ENCODE measurements around the gene CYTH4.

The CYTH4 gene

GRCh38 chr22:37292641-37293040 lies 10.3 kb downstream of the CYTH4 start:
- DNase-seq = no peak

DNA sequence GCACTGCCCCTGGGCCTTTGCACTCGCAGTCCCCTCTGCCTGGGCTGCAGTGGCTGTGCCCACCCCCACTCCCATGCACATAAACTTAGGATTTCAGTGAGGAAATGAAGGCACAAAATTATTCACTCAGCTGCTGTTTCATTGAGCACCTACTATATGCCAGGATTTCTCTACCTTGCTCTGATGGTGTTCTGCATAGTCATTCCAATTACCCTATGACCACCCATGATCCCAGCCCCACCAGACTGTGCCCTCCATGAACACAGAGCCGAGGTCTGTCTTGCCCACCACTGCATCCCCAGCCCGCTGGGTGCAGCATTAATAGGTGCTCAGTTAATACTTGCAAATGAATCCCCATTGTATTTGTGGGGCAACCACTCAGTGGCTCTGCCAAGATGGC lies 10.9 kb downstream of the CYTH4 start:
- DNase-seq = no peak

DNA sequence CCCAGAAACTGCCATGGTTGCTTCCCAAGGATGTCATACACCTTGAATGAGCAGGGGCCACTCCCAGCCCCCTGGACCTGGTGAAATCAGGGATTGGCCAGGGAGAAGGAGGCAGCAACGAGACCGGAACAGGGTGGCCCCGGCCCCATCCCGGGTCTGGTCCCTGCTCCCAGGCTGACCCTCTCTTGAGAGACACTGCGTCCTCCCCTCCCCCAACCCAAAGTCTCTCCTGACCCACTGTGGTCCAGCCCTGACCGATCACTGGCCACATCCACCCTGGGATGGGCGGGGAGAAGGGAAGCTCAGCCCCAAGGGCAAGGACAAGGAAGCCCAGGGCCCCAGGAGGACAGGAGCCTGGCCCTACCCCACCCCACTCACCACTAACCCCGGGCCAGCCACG lies 12.4 kb downstream of the CYTH4 start:
- DNase-seq = no peak

DNA sequence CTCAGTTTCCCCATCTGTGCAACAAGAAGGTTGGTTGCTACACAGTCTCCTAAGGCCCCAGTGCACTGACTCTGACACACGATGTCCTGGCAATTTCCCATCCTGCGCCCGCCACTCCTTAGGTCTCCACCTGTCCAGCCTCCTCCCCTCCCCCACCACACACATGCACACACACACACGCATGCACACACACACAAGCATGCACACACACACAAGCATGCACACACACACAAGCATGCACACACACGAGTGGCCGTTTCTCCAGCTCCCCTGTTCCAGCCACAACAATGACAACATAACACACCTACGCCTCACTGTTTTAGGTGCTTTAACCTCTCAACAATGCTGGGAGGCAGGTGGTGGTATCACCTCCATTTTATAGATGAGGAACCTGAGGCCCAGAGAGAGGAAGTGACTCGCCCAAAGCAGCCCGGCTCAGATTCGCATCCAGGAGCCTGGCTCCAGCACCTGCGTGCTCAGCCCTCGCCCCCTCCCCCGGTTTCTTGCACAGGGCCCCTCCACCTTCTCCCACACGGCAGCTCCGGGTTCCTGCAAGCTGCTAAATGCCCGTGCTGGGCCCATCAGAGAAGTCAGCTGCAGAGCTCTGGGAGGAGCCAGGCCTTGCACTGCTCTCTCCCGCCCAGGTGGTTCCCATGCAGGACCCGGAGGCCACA lies 13.0 kb downstream of the CYTH4 start:
- DNase-seq = no peak

DNA sequence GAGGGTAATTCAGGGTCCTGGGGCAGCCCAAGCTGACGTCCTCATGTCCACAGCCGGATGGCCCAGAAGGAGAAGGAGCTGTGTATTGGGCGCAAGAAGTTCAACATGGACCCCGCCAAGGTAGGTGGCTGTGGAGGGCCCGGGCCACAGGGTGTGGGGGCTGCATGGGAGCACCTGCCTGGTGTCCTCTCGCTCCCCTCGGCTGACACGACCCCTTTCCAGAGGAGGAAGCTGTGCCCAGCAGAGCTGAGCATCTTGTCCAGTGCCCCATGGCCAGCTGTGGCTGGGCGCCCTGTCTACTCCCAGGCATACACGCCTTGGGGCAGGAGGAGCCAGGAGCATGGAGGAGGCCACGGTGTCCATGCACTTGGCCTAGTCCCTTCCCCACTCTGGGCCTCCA lies 13.6 kb downstream of the CYTH4 start:
- no peak for DNase-seq

DNA sequence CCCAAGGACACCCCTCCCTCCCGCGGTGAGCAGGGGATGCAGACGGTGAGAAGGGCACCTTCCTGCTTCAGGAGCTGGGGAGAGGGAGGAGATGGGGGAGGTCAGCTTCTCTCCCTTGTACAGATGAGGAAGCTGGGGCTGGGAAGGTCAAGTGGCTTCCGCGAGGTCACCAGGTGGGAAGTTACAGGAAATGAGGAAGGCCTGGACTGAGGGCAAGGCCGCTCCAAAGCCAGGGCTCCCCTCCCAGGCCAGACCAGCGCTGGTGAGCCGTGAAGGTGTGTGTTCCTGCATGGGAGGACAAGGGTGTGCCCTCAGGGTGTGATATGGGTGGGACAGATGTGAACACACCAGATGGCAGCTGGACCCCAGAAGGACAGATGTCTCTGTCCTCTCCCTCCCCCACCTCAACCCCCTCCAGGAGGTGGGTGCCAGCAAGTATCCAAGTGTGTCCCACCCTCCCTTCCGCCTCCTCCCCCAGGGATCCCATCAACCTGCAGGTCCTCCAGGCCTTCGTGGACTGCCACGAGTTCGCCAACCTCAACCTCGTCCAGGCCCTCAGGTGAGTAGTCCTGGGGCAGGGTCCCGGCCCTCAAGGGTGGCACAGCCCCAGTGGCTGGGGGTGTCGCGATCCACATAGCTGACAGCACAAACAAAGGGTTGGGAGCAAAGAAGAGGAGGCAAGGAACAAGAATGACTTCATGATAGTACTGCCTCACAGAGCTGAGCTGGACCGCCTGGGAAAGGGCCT lies 16.6 kb downstream of the CYTH4 start:
- no peak for DNase-seq

GRCh38 chr22:37299969-37300509 lies 17.7 kb downstream of the CYTH4 start:
- DNase-seq = no peak

GRCh38 chr22:37300551-37301017 lies 18.3 kb downstream of the CYTH4 start:
- DNase-seq = peak; percentile 56

DNA sequence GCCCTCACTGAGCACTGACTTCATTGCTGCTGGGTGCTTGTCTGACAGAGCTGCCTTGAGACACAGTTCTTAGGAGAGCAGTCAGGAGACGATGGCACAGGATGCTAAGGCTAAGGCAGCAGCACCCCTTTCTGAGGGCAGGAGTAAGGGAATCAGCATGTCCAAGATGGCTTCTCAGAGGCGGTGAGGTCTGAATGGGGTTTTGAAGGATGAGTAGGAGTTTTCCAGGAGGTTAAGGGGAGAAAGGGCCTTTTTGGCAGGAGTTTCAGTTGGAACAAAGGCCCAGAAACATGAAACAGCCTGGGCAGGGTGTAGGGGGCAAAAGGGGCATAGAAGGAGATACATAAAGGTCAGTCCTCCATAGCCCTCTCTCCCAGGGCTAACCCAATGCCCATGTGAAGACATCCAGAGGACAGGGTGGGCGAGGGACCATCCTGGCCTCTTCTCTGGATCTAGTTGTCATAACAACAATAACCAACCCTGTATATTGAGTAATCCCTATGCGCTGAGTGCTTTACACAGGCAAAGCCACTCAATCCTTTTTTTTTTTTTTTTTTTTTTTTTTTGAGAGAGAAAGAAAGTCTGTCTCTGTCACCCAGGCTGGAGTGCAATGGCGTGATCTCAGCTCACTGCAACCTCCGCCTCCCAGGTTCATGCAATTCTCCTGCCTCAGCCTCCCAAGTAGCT lies 19.0 kb downstream of the CYTH4 start:
- no peak for DNase-seq

- DNase-seq = no peak
Observed at GRCh38 chr22:37302674-37303555, 20.6 kb downstream of the CYTH4 start.

- DNase-seq = peak; percentile 85
Observed at GRCh38 chr22:37303821-37304274, 21.5 kb downstream of the CYTH4 start.

DNA sequence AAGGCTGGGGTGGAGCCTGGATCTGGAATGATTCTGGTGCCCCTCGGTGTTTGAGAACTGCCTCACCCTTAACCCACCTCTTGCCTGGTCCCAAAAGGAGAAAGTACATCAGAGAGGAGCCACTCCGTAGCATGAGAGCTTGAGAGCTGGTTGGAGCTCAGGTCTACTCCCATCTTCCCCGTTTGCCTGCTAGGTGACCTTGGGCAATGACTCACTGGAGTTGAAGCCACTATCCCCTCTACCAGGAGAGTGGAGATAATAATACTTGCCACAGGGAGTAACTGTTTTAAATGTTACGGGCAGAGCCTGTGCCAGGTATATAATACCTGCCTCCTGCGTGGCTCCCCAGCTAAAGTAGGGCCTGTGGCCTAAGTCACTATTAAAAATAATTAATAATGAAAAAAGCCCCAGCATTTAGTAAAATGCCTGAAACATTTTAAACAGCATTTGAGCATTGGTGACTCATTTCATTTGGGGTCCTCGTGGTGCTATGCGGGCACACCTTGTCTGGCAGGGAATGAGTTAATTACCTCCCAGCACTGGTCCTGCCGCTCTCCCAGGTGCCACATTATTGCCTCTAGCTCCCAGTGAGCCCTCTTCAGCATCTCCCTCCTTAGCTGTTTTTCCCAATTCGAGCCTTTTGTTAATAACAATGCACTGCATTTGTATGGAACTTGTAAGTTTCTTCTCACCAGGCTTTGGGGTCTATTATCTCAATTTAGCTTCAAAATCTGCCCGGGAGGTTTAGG lies 22.5 kb downstream of the CYTH4 start:
- no peak for DNase-seq

DNA sequence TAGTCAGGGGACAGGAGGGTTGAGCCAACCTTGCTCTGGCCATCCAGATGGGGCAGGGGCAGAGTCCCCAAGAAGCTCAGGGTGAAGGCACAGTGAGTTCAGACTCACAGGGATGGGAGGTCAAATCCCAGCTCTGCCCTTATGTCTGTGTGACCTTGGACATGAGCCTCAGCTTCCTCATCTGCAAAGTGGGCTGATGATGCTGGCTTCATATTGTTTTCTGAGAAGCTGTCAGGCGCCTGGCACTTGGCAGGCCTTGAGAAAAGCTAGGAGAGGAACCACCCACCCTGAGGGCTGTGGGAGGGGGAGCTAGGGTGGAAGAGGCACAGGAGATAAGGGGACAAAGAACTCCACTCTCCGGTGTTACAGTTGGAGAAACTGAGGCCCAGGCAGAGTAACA lies 23.6 kb downstream of the CYTH4 start:
- no peak for DNase-seq

GRCh38 chr22:37306494-37306829 lies 24.2 kb downstream of the CYTH4 start:
- DNase-seq = no peak

GRCh38 chr22:37308385-37309200 lies 26.3 kb downstream of the CYTH4 start:
- no peak for DNase-seq

GRCh38 chr22:37309211-37310074 lies 27.1 kb downstream of the CYTH4 start:
- peak; percentile 49 for DNase-seq

DNA sequence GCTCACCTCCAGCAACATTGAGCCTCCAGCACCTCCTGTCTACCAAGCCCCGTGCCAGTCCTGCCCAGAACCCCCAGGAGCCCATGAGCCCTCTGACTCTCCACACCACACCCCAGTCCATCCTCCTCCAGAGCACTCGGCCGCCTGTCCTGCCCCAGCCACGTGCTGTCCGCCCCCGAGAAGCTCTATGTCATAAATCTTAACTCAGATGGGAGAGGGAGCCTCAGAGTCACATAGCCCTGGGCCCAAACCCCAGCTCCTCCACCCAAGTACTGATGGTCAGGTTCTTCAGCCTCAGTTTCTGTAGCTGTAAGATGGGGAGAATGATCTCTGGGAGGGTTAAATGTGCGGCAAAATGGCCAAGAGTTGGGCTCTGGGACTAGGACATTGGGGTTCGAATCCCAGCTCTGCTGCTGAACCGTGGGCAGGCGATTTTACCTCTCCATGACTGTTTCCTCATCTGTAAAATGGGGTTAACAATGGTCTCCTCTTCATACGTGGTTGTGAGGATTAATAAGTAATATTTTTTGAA lies 27.8 kb downstream of the CYTH4 start:
- DNase-seq = no peak

- no peak for DNase-seq
Observed at GRCh38 chr22:37310815-37311595, 28.7 kb downstream of the CYTH4 start.

Data from activated CD4-positive, alpha-beta T cell treated with anti-CD3 and anti-CD28 coated beads for 48 hours (primary cell).